ENCODE measurements around the gene LIPC.

The LIPC gene

DNA sequence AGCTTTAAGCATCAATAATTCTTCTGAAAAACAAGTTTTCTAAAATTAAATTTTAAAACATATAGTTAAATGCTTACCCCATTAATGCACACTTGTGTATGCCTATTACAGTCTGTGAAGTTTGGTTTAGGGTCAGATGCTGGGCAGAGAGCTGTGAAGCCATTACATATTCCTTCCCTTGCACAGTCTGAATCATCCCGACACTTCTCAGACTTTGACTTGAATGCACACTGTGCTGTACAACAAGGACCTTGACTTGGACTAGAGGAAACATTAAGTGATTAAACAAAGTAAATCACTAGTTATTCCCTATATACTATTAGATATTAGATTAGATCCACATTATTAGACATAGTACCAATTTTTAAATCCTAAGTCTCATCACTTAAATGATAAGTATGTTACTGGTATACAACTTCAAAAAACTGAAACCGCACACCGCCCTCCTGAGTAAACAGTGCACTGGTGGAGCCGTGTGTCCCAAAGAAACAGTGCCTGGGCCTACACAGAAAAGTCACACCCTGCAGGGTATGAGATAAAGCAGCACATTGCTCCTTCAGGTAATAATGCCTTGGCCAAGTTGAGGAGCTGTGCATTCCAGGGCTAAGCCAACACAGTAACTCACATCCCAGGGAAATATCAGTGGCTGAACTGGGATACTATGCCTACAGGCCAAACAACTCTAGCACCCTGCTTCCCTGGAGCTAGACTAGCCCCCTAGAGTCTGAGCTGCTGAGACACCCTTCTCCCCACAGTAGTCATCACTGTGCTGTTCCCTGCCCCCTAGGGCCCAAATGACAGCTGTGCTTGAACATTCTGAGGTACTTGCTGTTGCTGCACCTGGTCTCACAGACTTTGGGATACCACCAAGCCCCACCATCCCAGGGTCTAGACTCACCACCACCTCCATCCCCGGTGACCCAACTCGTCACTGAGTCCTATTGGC, 180.2 kb downstream of the LIPC start:
- peak overlapping the region; percentile 37 for H3K27ac ChIP-seq
- TF ChIP-seq ZFX (IDR thresholded peaks at IDR 0.05; ENCODE audit: borderline replicate concordance): no peak
- TF ChIP-seq, protein P1, sequence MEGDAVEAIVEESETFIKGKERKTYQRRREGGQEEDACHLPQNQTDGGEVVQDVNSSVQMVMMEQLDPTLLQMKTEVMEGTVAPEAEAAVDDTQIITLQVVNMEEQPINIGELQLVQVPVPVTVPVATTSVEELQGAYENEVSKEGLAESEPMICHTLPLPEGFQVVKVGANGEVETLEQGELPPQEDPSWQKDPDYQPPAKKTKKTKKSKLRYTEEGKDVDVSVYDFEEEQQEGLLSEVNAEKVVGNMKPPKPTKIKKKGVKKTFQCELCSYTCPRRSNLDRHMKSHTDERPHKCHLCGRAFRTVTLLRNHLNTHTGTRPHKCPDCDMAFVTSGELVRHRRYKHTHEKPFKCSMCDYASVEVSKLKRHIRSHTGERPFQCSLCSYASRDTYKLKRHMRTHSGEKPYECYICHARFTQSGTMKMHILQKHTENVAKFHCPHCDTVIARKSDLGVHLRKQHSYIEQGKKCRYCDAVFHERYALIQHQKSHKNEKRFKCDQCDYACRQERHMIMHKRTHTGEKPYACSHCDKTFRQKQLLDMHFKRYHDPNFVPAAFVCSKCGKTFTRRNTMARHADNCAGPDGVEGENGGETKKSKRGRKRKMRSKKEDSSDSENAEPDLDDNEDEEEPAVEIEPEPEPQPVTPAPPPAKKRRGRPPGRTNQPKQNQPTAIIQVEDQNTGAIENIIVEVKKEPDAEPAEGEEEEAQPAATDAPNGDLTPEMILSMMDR (IDR thresholded peaks at IDR 0.05): no peak

DNA sequence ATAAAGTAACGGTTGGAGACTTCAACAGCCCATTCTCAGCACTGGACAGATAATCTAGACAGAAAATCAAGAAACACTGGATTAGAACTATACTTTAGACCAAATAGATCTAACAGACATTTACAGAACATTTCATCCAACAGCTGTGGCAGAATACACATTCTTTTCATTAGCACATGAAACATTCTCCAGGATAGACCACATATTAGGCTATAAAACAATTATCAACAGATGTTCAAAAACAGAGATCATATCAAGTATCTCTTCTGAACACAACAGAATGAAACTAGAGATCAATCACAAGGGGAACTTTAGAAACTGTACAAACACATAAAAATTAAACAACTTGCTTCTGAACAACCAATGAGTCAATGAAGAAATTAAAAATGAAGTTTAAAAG, 184.4 kb downstream of the LIPC start:
- TF ChIP-seq, protein P1 (IDR thresholded peaks at IDR 0.05): no peak
- H3K27ac ChIP-seq: no peak overlapping the region
